Activated CD4-positive, alpha-beta T cell treated with anti-CD3 and anti-CD28 coated beads, Interleukin-2, amount 10 ng/mL, durations not matched to agents 7 days and 5 days (primary cell): ENCODE measurements around the gene MRPS5. TPM values are rescaled to one million over a fixed set of nuclear protein-coding genes. Genes with fewer than 3 reads are reported as not detected.

Source experiments
- CTCF ChIA-PET: fragments of 350-600 bp; sonication (Branson Sonifier 250); formaldehyde crosslinking; loops from one replicate; lab custom pipeline; 2021; ENCODE audit warnings: antibody characterized with exemption; lab: Charles Lee
- POLR2A ChIA-PET: fragments of 350-600 bp; sonication (Branson Sonifier 250); formaldehyde crosslinking; loops from one replicate; lab custom pipeline; 2021; ENCODE audit warnings: antibody characterized with exemption; lab: Charles Lee
- DNase-seq: peaks from one replicate; pipeline ENCODE4 v3.0.0-alpha.2; 2020
- H3K27ac Mint-ChIP-seq: one replicate; pipeline ENCODE4 v1.8.0; 2021; ENCODE audit warnings: mild to moderate bottlenecking, moderate library complexity, mixed read lengths
- H3K27me3 Mint-ChIP-seq: one replicate; pipeline ENCODE4 v1.8.0; 2021; ENCODE audit warnings: mixed read lengths
- H3K36me3 Mint-ChIP-seq: one replicate; pipeline ENCODE4 v1.8.0; 2021; ENCODE audit warnings: low read depth, mixed read lengths
- H3K4me1 Mint-ChIP-seq: one replicate; pipeline ENCODE4 v1.8.0; 2021; ENCODE audit warnings: mixed read lengths
- H3K4me3 Mint-ChIP-seq: one replicate; pipeline ENCODE4 v1.8.0; 2021; ENCODE audit warnings: mild to moderate bottlenecking, moderate library complexity, mixed read lengths
- H3K9me3 Mint-ChIP-seq: one replicate; pipeline ENCODE4 v1.8.0; 2021; ENCODE audit warnings: mixed read lengths
- total RNA-seq, 2 experiments: library from RNA; stranded (reverse); gene quantifications; one replicate each; pipeline ENCODE4 v1.2.3, GENCODE V29; 2021

MRPS5 gene
- total RNA-seq, 2 experiments from 2014 or later = 70.3 to 71.7 TPM

DNA sequence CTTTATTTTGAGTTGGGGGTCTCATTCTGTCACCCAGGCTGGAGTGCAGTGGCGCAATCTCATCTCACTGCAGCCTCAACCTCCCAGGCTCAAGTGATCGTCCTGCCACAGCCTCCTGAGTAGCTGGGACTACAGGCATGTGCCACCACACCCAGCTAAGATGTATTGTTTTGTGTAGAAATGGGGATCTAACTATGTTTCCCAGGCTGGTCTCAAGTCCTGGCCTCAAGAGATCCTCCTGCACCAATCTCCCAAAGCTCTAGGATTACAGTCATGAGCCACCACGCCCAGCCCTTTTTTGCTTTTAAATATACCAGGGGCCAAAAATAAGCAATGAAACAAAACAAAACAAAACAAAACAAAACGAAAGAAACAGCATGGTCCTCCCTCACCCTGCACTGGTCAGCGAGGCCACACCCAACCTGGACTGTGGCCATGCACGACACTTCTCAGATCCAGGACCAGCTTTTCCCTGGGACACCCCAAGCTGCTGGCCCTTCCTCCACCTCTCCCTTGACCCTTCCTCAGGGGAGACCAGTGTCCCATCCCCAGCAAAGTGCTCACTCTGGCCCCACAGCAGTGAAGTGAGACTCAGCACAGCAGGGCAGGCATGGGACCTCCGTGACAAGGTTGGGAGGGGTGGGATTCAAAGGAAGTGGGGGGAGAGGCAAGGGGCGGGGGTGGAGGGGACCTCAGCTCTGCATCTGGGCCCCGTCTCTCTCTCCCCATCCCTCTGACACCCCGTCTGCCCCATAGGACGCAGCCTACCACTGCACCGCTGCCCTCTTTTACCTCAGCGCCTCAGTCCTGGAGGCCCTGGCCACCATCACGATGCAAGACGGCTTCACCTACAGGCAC lies 72.6 kb downstream of the MRPS5 start:
- no peak for DNase-seq
- no peak overlapping the region for H3K4me3 Mint-ChIP-seq
- peaks cover 83% of the 10 kb centered on the region for H3K4me1 Mint-ChIP-seq
- ChIA-PET POLR2A (no interaction called here), CTCF (interaction anchor here (1.1 to 1.5 kb wide), 4 partner anchors 15 to 66 kb away, joined by 3 to 7 read pairs (median 4); no protein-coding TSS in a partner anchor)
- no peaks in the 10 kb centered on the region for H3K9me3 Mint-ChIP-seq
- H3K27me3 Mint-ChIP-seq = no peaks in the 10 kb centered on the region
- peak overlapping the region; percentile 13 for H3K27ac Mint-ChIP-seq
- H3K36me3 Mint-ChIP-seq = peaks cover 78% of the 10 kb centered on the region

DNA sequence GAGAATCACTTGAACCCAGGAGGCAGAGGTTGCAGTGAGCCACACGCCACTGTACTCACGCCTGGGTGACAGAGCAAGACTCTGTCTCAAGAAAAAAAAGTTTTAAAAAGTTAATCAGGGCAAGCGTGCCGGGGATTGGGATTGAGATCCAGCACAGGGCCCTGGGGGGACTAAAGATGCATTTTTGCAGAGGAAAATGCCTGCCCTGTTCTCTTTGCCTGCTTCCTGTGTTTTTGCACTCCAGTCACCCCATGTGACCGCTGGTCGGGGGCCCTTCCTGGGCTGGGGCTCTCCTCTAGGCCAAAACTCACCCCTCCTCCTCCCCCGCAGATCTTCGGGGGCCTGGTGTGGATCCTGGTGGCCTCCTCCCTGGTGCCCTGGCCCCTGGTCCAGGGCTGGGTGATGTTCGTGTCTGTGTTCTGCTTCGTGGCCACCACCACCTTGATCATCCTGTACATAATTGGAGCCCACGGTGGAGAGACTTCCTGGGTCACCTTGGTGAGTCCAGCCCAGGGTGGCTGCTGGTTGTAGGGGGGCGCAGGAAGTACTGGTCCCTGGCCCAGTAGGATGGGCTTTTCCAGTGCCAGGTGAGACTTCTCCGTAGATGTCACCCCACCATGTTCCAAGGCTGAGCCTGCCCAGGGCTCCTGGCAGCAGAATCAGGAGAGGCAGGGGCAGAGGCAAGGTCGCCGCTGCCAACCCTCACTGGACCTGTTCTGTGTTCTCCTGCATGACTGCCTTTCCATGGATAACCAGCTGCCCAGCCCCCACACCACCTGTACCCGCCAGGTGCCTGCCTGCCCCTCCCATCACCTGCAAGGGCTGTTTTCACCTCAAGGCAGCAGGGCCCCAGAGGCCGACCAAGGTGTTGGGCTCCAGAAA lies 73.7 kb downstream of the MRPS5 start:
- no peak for DNase-seq
- CTCF ChIA-PET = interaction anchor here (1.1 to 1.5 kb wide), 3 partner anchors 16 to 28 kb away, joined by 3 to 7 read pairs (median 6); no protein-coding TSS in a partner anchor
- POLR2A ChIA-PET = no interaction called here
- Mint-ChIP-seq H3K4me3 (no peak overlapping the region), H3K27ac (peak overlapping the region; percentile 73), H3K36me3 (peaks cover 76% of the 10 kb centered on the region), H3K9me3 (no peaks in the 10 kb centered on the region), H3K4me1 (peaks cover 77% of the 10 kb centered on the region), H3K27me3 (no peaks in the 10 kb centered on the region)

DNA sequence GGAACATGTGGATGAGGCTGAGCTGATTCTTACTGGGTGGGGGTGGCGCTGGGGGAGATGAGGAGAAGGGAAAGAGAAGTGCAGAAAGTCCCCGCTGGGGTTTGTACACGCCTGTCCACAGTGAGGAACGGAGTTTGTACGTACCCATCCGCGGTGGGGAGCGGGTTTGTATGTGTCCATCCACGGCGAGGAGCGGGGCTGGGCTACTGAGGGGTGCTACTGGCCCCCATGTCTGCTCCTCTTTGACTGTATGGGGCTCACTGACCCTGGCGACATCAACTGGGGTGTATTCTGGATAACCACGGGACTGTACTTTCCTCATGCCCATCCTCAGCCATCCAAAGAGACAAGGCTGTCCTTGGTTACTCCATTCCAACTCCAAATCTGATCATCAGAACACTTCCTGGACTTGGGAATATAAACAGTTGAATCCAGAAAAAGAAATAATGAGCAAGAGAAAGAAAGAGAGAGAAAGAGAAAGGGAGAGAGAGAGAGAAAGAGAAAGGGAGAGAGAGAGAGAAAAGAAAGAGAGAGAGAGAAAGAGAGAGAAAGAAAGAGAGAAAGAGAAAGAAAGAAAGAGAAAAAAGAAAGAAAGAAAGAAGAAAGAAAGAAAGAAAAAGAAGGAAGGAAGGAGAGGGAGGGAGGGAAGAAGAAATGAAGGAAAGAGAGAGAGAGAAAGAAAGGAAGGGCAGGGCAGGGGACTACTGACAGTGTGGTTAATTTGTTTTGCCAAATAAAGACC lies 75.1 kb downstream of the MRPS5 start:
- H3K36me3 Mint-ChIP-seq = peaks cover 73% of the 10 kb centered on the region
- ChIA-PET POLR2A (no interaction called here), CTCF (no interaction called here)
- H3K9me3 Mint-ChIP-seq = no peaks in the 10 kb centered on the region
- H3K27ac Mint-ChIP-seq = peak overlapping the region; percentile 50
- no peak for DNase-seq
- no peaks in the 10 kb centered on the region for H3K27me3 Mint-ChIP-seq
- H3K4me1 Mint-ChIP-seq = peaks cover 73% of the 10 kb centered on the region
- H3K4me3 Mint-ChIP-seq = no peak overlapping the region

DNA sequence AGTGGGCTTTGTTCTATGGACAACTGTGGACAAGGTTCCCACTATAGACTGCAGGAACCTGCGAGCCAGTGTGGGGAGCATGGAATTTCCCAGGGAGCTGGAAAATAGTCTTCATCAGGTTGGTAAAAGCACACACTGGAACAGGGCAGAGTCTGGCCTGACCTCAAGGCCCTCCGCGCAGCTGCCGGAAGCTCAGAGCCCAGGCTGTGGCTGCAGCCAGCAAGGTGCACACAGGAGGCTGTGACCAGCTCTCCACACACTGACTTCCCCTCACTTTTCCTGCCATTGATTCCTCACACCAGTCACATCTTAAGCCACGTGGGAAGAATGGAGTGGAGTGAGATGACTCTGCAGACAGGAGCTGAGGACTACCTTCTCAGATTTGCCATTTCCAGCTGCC lies 77.0 kb downstream of the MRPS5 start:
- Mint-ChIP-seq H3K4me3 (no peak overlapping the region), H3K9me3 (no peaks in the 10 kb centered on the region), H3K27ac (no peak overlapping the region), H3K4me1 (peaks cover 67% of the 10 kb centered on the region), H3K27me3 (no peaks in the 10 kb centered on the region), H3K36me3 (peaks cover 63% of the 10 kb centered on the region)
- ChIA-PET CTCF (interaction anchor here (0.8 to 4.0 kb wide), 6 partner anchors 9 to 49 kb away, joined by 3 to 16 read pairs (median 5); partner anchors contain the start of gene MAL), POLR2A (interaction anchor here (0.7 kb wide), 1 partner anchor 9 kb away, joined by 3 read pairs; no protein-coding TSS in a partner anchor)
- no peak for DNase-seq

DNA sequence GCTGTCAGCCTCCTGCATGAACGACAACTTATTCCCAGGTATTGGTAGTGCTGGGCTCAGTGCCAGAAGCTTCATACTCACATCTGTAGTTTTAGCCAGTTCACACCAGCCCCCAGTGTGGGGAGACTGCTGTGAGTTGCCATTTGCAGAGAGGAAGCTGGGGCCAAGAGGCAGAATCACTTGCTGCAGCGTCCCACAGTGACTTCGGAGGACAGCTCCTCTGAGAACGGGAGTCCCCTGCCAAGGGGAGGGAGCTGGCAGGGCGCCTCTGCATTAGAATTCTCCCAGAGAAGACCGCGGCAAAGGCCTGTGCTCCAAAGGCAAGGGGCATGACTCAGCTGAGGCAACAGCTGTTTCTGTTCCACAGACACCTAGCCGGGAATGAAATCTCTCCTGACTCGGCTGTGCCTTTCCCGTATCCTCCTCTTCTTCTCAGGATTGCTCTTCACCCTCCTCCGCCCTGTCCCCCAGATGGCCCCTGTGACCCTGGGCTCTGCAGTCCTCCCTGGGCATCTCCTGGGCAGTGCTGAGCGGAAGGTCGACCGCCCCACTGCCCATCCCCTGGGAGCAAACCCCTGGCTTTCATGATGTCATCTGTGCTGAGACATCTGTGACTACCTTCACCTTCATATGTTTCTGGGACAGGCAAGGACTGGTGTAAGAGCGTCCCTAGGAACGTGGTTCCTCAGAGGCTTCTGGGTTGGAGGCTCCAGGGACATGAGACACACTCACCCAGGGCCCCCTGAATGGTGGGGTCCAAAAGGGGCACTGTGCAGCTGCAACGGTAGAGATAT lies 78.1 kb downstream of the MRPS5 start:
- CTCF ChIA-PET = interaction anchor here (1.0 to 4.0 kb wide), 9 partner anchors 10 to 36 kb away, joined by 3 to 16 read pairs (median 6); partner anchors contain the start of gene MAL
- POLR2A ChIA-PET = interaction anchor here (0.7 kb wide), 1 partner anchor 10 kb away, joined by 3 read pairs; no protein-coding TSS in a partner anchor
- no peaks in the 10 kb centered on the region for H3K27me3 Mint-ChIP-seq
- H3K9me3 Mint-ChIP-seq = no peaks in the 10 kb centered on the region
- peak overlapping the region; percentile 38 for H3K27ac Mint-ChIP-seq
- peaks cover 62% of the 10 kb centered on the region for H3K36me3 Mint-ChIP-seq
- no peak overlapping the region for H3K4me3 Mint-ChIP-seq
- DNase-seq = no peak
- peaks cover 70% of the 10 kb centered on the region for H3K4me1 Mint-ChIP-seq

DNA sequence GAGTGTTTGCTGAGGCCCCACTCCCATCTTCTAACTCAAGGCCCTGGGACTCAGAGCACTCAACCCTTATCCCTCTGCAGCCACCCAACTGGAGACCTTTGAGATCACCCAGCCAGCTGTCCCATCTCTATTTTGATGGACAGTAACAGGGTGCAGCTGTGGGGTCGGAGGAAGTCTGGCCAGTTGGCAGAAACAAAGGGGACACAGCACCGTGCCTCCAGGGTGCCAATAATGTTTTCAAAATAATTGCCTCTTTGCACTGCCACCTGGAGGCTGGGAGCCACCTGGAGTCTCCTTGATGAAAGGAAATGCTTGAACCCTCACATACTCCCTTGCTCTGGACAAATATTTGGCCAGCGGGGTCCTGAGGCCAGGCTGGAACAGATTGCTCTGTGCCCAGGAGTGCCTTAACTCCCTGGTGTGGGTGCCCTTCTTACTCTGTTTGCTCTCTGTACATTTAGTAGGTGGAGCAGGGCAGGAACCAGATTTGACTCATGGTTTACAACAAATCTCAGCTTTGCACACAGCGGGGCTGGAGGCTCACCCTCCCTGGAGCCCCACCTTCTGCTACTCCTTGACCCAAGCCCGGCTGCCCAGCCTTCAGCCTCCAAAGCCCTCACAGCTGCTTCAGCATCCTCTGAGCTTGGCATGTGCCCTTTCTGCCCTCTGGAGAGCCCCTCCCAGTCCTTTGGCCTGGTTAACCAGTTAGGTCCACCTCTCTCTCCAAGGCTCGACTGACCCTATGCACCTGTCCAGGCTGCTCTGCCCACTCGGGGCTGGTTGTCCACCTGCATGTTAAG lies 78.9 kb downstream of the MRPS5 start:
- Mint-ChIP-seq H3K4me3 (no peak overlapping the region), H3K9me3 (no peaks in the 10 kb centered on the region), H3K27ac (peak overlapping the region; percentile 38), H3K4me1 (peaks cover 75% of the 10 kb centered on the region), H3K27me3 (no peaks in the 10 kb centered on the region), H3K36me3 (peaks cover 59% of the 10 kb centered on the region)
- ChIA-PET POLR2A (no interaction called here), CTCF (interaction anchor here (1.0 to 4.0 kb wide), 9 partner anchors 10 to 37 kb away, joined by 3 to 16 read pairs (median 5); no protein-coding TSS in a partner anchor)
- no peak for DNase-seq

DNA sequence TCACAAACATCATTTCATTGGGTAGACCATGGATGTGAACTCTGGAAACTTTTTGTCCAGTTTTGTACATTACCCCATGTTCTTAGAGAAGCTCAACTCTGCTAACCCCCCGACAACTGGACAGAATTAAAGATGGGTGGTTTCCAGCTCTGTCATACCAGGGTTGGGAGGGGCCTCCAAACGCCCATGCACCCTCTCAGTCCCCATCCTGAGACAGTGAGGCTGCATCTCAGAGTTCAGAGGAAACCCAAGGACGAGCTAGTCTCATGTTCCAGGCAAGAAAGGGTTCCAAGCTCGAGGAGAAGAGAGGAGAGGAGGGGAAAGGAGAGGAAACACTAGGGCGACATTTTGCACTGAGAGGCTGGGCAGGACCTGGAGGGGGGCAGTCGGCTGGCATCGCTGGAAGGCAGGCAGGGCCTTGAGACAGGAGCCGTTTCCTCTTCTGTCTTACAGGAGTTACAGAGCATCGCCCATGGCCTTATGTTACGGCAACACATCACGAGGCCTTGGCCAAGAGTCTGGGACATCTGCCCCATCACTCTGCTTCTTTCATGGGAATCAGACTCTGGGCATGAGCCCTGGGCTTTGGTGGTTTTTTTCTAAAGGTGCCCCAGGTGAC lies 79.7 kb downstream of the MRPS5 start:
- H3K36me3 Mint-ChIP-seq = peaks cover 62% of the 10 kb centered on the region
- H3K4me3 Mint-ChIP-seq = no peak overlapping the region
- H3K27ac Mint-ChIP-seq = peak overlapping the region; percentile 79
- no peaks in the 10 kb centered on the region for H3K9me3 Mint-ChIP-seq
- POLR2A ChIA-PET = no interaction called here
- CTCF ChIA-PET = interaction anchor here (1.0 to 4.0 kb wide), 6 partner anchors 10 to 37 kb away, joined by 3 to 16 read pairs (median 4); no protein-coding TSS in a partner anchor
- H3K27me3 Mint-ChIP-seq = no peaks in the 10 kb centered on the region
- H3K4me1 Mint-ChIP-seq = peaks cover 75% of the 10 kb centered on the region
- DNase-seq = no peak

DNA sequence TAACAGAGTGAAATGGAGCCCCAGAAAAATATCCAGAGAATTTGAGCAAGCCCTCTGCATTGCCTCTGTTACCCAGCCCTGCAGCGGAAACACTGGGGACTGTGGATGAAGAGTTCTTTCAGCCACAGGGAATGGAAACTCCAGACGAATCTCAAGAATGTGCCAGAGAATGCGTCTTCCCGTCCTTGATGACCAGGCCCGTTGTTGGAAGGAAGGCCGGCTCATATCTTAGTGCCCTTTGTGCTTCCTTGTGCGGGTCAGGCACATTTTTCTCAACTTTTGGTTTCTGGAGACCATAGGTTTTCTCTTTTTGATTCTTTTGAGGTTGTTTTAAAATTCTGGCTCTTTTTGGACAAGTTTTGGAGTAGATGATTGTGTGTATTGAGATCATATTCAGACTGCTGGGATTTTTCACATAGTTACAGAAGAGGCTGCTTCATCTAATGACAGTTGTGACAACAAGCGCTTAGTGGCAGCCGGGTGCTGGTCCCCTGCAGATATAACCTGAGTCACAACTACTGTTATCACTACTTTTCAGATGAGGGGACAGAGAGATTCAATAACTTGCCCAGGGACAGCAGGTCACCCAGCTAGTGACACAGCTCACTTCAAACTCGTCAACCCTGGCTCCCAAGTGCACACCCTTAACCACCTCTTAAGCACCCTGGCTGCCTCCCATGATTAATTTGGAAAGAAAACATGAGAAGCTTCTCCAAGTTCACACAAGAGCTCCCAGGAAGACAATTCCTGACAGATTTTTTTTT lies 80.4 kb downstream of the MRPS5 start:
- ChIA-PET POLR2A (no interaction called here), CTCF (interaction anchor here (1.0 to 4.0 kb wide), 7 partner anchors 9 to 38 kb away, joined by 3 to 16 read pairs (median 4); no protein-coding TSS in a partner anchor)
- Mint-ChIP-seq H3K27ac (peak overlapping the region; percentile 79), H3K4me3 (no peak overlapping the region), H3K36me3 (peaks cover 62% of the 10 kb centered on the region), H3K4me1 (peaks cover 75% of the 10 kb centered on the region), H3K27me3 (no peaks in the 10 kb centered on the region), H3K9me3 (no peaks in the 10 kb centered on the region)
- DNase-seq = no peak

DNA sequence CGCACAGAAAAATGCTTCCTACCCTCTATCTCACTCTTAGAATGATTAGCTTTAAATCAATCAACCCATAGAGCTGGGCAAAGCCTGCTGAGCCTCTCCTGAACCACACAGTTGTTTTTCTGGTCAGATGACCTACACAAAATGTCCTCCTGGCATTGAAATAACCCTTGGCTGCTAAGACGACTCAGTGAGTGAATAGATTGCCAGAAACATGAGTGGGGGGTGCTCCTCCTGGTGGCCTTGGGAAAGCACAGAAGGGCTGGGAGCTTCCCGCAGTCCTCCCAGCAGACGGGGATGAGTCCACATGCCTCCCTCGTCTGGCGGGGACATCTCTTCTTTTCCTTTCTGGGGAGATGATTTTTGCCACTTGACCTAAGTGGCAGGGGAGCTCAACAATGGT lies 81.2 kb downstream of the MRPS5 start:
- Mint-ChIP-seq H3K4me3 (no peak overlapping the region), H3K9me3 (no peaks in the 10 kb centered on the region), H3K4me1 (peaks cover 70% of the 10 kb centered on the region), H3K27ac (peak overlapping the region; percentile 4), H3K27me3 (no peaks in the 10 kb centered on the region), H3K36me3 (peaks cover 58% of the 10 kb centered on the region)
- ChIA-PET POLR2A (no interaction called here), CTCF (interaction anchor here (0.6 to 2.2 kb wide), 3 partner anchors 13 to 36 kb away, joined by 3 to 5 read pairs (median 3); no protein-coding TSS in a partner anchor)
- DNase-seq = no peak

DNA sequence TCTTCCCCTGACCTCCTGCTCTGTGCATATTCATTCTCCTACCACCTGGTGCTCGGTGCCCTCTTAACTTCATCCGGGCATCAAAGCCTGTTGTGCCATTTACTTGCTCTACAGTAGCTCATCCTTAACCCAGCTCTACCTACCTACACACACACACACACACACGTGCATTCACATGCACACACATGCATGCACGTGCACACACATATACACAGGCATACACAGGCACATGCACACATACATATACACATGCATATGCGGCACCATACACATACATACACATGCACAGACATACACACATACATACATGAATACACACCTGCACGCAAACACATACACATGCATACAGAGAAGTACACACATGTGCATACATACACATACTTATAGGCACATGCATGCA lies 81.6 kb downstream of the MRPS5 start:
- ChIA-PET POLR2A (no interaction called here), CTCF (interaction anchor here (1.0 kb wide), 1 partner anchor 17 kb away, joined by 3 read pairs; no protein-coding TSS in a partner anchor)
- H3K4me3 Mint-ChIP-seq = no peak overlapping the region
- no peaks in the 10 kb centered on the region for H3K27me3 Mint-ChIP-seq
- peak overlapping the region; percentile 26 for H3K27ac Mint-ChIP-seq
- H3K9me3 Mint-ChIP-seq = no peaks in the 10 kb centered on the region
- H3K4me1 Mint-ChIP-seq = peaks cover 68% of the 10 kb centered on the region
- H3K36me3 Mint-ChIP-seq = peaks cover 57% of the 10 kb centered on the region
- no peak for DNase-seq
